Ishikawa (cell line): ENCODE results near the gene KDM8.

Experiments
- CEBPB ChIP-seq: IDR thresholded peaks from 2 replicates; pipeline ENCODE4 v1.6.1; 2012
- CREB1 ChIP-seq: IDR thresholded peaks from 2 replicates; pipeline ENCODE4 v1.6.1; 2012; ENCODE audit warnings: low read depth
- EGR1 ChIP-seq: IDR thresholded peaks from 2 replicates; pipeline ENCODE4 v1.6.1; 2012
- EP300 ChIP-seq: IDR thresholded peaks from 2 replicates; pipeline ENCODE4 v1.6.1; 2012; ENCODE audit warnings: borderline replicate concordance
- FOXM1 ChIP-seq: IDR thresholded peaks from 2 replicates; pipeline ENCODE4 v1.6.1; 2012; ENCODE audit warnings: low read depth, borderline replicate concordance
- MAX ChIP-seq: IDR thresholded peaks from 2 replicates; pipeline ENCODE4 v1.6.1; 2012
- NFIC ChIP-seq: IDR thresholded peaks from 2 replicates; pipeline ENCODE4 v1.6.1; 2012
- RAD21 ChIP-seq: IDR thresholded peaks from 2 replicates; pipeline ENCODE4 v1.6.1; 2012; ENCODE audit warnings: low read depth
- REST ChIP-seq: IDR thresholded peaks from 2 replicates; pipeline ENCODE4 v1.6.1; 2012; ENCODE audit warnings: low read depth, mild to moderate bottlenecking
- TAF1 ChIP-seq: IDR thresholded peaks from 2 replicates; pipeline ENCODE4 v1.6.1; 2012; ENCODE audit warnings: low read depth, mild to moderate bottlenecking
- TCF12 ChIP-seq: IDR thresholded peaks from 2 replicates; pipeline ENCODE4 v1.6.1; 2012; ENCODE audit warnings: low read depth
- TEAD4 ChIP-seq: IDR thresholded peaks from 2 replicates; pipeline ENCODE4 v1.6.1; 2012
- USF1 ChIP-seq: IDR thresholded peaks from 2 replicates; pipeline ENCODE4 v1.6.1; 2012
- YY1 ChIP-seq: IDR thresholded peaks from 2 replicates; pipeline ENCODE4 v1.6.1; 2012; ENCODE audit warnings: low read depth
- ZBTB7A ChIP-seq: IDR thresholded peaks from 2 replicates; pipeline ENCODE4 v1.6.1; 2012; ENCODE audit warnings: low read depth

The KDM8 gene

GRCh38 chr16:27198451-27199234 is 4.7 kb upstream of the KDM8 start:
- TF ChIP-seq REST = no peak
- no peak for TF ChIP-seq TAF1
- no peak for TF ChIP-seq FOXM1
- no peak for TF ChIP-seq TCF12
- no peak for TF ChIP-seq MAX
- TF ChIP-seq CEBPB = no peak
- TF ChIP-seq NFIC = no peak
- no peak for TF ChIP-seq TEAD4
- no peak for TF ChIP-seq EGR1
- TF ChIP-seq EP300 = no peak
- no peak for TF ChIP-seq CREB1

- TF ChIP-seq CREB1 (no peak), YY1 (no peak), MAX (no peak), RAD21 (no peak), TAF1 (no peak)
Measured at GRCh38 chr16:27199235-27199586, 4.1 kb upstream of the KDM8 start.

- TF ChIP-seq RAD21 (no peak), TCF12 (no peak), TAF1 (no peak), NFIC (no peak), CREB1 (no peak), REST (no peak), EP300 (no peak), ZBTB7A (no peak), TEAD4 (no peak), USF1 (no peak)
Measured at GRCh38 chr16:27199736-27200135, 3.6 kb upstream of the KDM8 start.

GRCh38 chr16:27202923-27203506 is 311 bp upstream of the KDM8 start:
- TF ChIP-seq TEAD4 = no peak
- peak; percentile 81; the same call in 1 of the 2 replicates for TF ChIP-seq YY1
- TF ChIP-seq EP300 = peak; percentile 14; the same call in 1 of the 2 replicates
- no peak for TF ChIP-seq EGR1

GRCh38 chr16:27204312-27204915 is 1.1 kb downstream of the KDM8 start:
- TF ChIP-seq CEBPB (no peak), TAF1 (no peak), NFIC (no peak), TEAD4 (no peak), EP300 (no peak), EGR1 (no peak), CREB1 (no peak), YY1 (no peak), REST (no peak), TCF12 (no peak), ZBTB7A (no peak), MAX (no peak), USF1 (no peak), FOXM1 (no peak), RAD21 (no peak)
